Thyroid gland (tissue), 4 donors: ENCODE measurements around the gene CDH2. TPM values are rescaled to one million over a fixed set of nuclear protein-coding genes. Genes with fewer than 3 reads are reported as not detected.

Source experiments
- DNase-seq, 2 donors: peaks; one replicate each; pipeline ENCODE4 v3.0.0-alpha.2; 2019
- H3K27ac ChIP-seq, 3 donors: fragments of 200-600 bp; sonication (generic); 1 replicate in 2 of 3; 2 replicates in 1 of 3; pipeline ENCODE4 v1.5.1; 2016 to 2019; ENCODE audit warnings: mild to moderate bottlenecking in 1 of 3, moderate library complexity in 1 of 3
- H3K27me3 ChIP-seq: fragments of 200-600 bp; sonication (generic); one replicate; pipeline ENCODE4 v1.5.1; 2019
- H3K36me3 ChIP-seq, 2 donors: fragments of 200-600 bp; sonication (generic); one replicate each; pipeline ENCODE4 v1.5.1; 2016 to 2019
- H3K4me1 ChIP-seq, 2 donors: fragments of 200-600 bp; sonication (generic); one replicate each; pipeline ENCODE4 v1.5.1; 2017 to 2019
- H3K4me3 ChIP-seq, 3 donors: fragments of 200-600 bp; sonication (generic); replicated peaks in 1 of 3; 1 replicate in 2 of 3; 2 replicates in 1 of 3; pipeline ENCODE4 v1.5.1; 2016; ENCODE audit warnings: mild to moderate bottlenecking in 1 of 3
- H3K9me3 ChIP-seq: fragments of 200-600 bp; sonication (generic); one replicate; pipeline ENCODE4 v1.5.1; 2017
- CTCF ChIP-seq, 6 experiments: fragments of 200-600 bp in 3 of 6; fragments of 450-650 bp in 3 of 6; sonication (generic) in 3 of 6; IDR thresholded peaks; one replicate each; pipeline ENCODE4 v1.5.1; 2016 to 2019; ENCODE audit warnings: antibody characterized with exemption in 6 of 6, mild to moderate bottlenecking in 2 of 6, inconsistent platforms in 1 of 6, moderate library complexity in 1 of 6
- POLR2A ChIP-seq, 2 donors: fragments of 450-650 bp; IDR thresholded peaks; one replicate each; pipeline ENCODE4 v1.6.1; 2017; ENCODE audit warnings: antibody characterized with exemption in 2 of 2, mild to moderate bottlenecking in 2 of 2, moderate library complexity in 1 of 2
- WGBS, 2 donors: methylation state at CpG; one replicate each; pipeline ENCODE4 v1.1.5; 2017; 5-methylcytosine and 5-hydroxymethylcytosine counted together
- intact Hi-C: fragments of 100-400 bp; cut with DNase I; formaldehyde crosslinking; loops from one replicate; pipeline ENCODE4 v1.15.1; 2023
- total RNA-seq, 4 donors: library from RNA; depleted of rRNA; stranded (reverse); fragments of >200 nt; gene quantifications; one replicate each; pipeline ENCODE4 v1.2.3, GENCODE V29; 2016

CDH2 gene
- total RNA-seq, 4 donors from 2014 or later = 0.78 to 7.9 (median 3.3) TPM

GRCh38 chr18:27948986-27949385 is 227.9 kb downstream of the CDH2 start:
- no peaks in the 10 kb centered on the region for H3K27me3 ChIP-seq
- 77 to 80% methylated on average over 2 of the region's 2 CpGs for WGBS, 2 donors
- TF ChIP-seq CTCF (IDR thresholded peaks at IDR 0.05) = no peak
- TF ChIP-seq POLR2A (IDR thresholded peaks at IDR 0.05) = no peak
- H3K27ac ChIP-seq = no peak overlapping the region
- DNase-seq = no peak
- no peaks in the 10 kb centered on the region for H3K4me1 ChIP-seq
- intact Hi-C loops = loop anchor here (10.0 kb wide), 1 partner anchor 64 kb away; no protein-coding TSS in a partner anchor
- H3K9me3 ChIP-seq = no peaks in the 10 kb centered on the region
- no peak overlapping the region for H3K4me3 ChIP-seq
- H3K36me3 ChIP-seq = no peaks in the 10 kb centered on the region

DNA sequence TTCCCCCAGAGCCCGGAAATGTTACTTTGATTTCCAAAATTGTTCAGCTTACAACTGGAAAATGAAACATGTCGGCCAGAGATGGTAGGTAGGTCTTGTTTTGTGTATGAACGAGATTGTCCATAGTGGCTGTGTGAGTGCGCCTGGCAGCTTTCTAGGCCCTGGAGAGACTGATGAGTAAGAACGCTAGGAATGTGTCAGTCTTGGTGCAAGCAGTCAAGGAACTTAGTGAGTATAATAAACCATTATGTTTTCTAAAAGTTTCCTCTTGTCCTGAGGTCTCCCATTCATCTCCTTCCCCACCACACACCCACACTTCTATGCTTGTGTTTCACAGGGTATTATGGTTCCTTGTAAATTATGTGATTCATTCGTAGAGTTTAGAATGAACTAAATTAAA is 234.2 kb downstream of the CDH2 start:
- no peaks in the 10 kb centered on the region for H3K9me3 ChIP-seq
- no peak overlapping the region for H3K4me3 ChIP-seq
- H3K4me1 ChIP-seq = no peaks in the 10 kb centered on the region
- H3K27ac ChIP-seq = no peak overlapping the region
- no peak for TF ChIP-seq CTCF (IDR thresholded peaks at IDR 0.05)
- no peak for TF ChIP-seq POLR2A (IDR thresholded peaks at IDR 0.05)
- intact Hi-C loops = loop anchor here (10.0 kb wide), 1 partner anchor 58 kb away; no protein-coding TSS in a partner anchor
- no peaks in the 10 kb centered on the region for H3K36me3 ChIP-seq
- WGBS, 2 donors = 83 to 92% methylated on average over 6 of the region's 6 CpGs
- no peak for DNase-seq
- no peaks in the 10 kb centered on the region for H3K27me3 ChIP-seq

- Histone ChIP-seq H3K4me1 (no peaks in the 10 kb centered on the region), H3K27ac (no peak overlapping the region), H3K9me3 (no peaks in the 10 kb centered on the region), H3K27me3 (no peaks in the 10 kb centered on the region), H3K36me3 (no peaks in the 10 kb centered on the region), H3K4me3 (no peak overlapping the region)
- 79 to 81% methylated on average over 3 of the region's 3 CpGs for WGBS, 2 donors
- intact Hi-C loops = no loop called here
- DNase-seq = no peak
- no peak for TF ChIP-seq CTCF (IDR thresholded peaks at IDR 0.05)
- TF ChIP-seq POLR2A (IDR thresholded peaks at IDR 0.05) = no peak
These were observed 245.4 kb downstream of the CDH2 start for GRCh38 chr18:27931535-27931934.

GRCh38 chr18:27922780-27923179 is 254.2 kb downstream of the CDH2 start:
- no peak overlapping the region for H3K4me3 ChIP-seq
- no peaks in the 10 kb centered on the region for H3K4me1 ChIP-seq
- H3K27me3 ChIP-seq = no peaks in the 10 kb centered on the region
- H3K27ac ChIP-seq = no peak overlapping the region
- no peaks in the 10 kb centered on the region for H3K9me3 ChIP-seq
- WGBS, 2 donors = 62 to 70% methylated on average over 5 of the region's 5 CpGs
- no peak for DNase-seq
- intact Hi-C loops = no loop called here
- H3K36me3 ChIP-seq = no peaks in the 10 kb centered on the region
- TF ChIP-seq POLR2A (IDR thresholded peaks at IDR 0.05) = no peak
- TF ChIP-seq CTCF (IDR thresholded peaks at IDR 0.05) = no peak

- Histone ChIP-seq H3K27me3 (no peaks in the 10 kb centered on the region), H3K27ac (no peak overlapping the region), H3K4me3 (no peak overlapping the region), H3K36me3 (no peaks in the 10 kb centered on the region), H3K4me1 (no peaks in the 10 kb centered on the region), H3K9me3 (no peaks in the 10 kb centered on the region)
- WGBS, 2 donors = 67 to 78% methylated on average over 18 of the region's 18 CpGs
- no peak for DNase-seq
- intact Hi-C loops = no loop called here
- no peak for TF ChIP-seq POLR2A (IDR thresholded peaks at IDR 0.05)
These were observed 254.8 kb downstream of the CDH2 start for GRCh38 chr18:27921904-27922751.
